ENCODE measurements around the gene SCAMP4. TPM values are rescaled to one million over a fixed set of nuclear protein-coding genes. Genes with fewer than 3 reads are reported as not detected.
A peak's percentile ranks its signal among the peaks of the same experiment; 100 is the strongest.

The SCAMP4 gene
- 12.7 and 13.3 TPM in 2 replicates for polyA plus RNA-seq
- polyA minus RNA-seq = 15.4 and 23.6 TPM in 2 replicates

GRCh38 chr19:1905110-1905862 is at the start of gene SCAMP4, which contains the start of gene ADAT3:
TSS of gene SCAMP4 (plus strand) at chr19:1905399. CDS start at chr19:1915020, 9,621 bp downstream.
TSS of gene ADAT3 (plus strand) at chr19:1905399. CDS start at chr19:1912048, 6,649 bp downstream.
- no peaks in the 10 kb centered on the region for H3K36me3 ChIP-seq (ENCODE audit: insufficient read depth, low read length)
- H3F3A ChIP-seq (ENCODE audit: insufficient read depth, low read length, poor library complexity, severe bottlenecking) = no peaks in the 10 kb centered on the region
- no peaks in the 10 kb centered on the region for H4K20me1 ChIP-seq (ENCODE audit: insufficient read depth)
- H3K9ac ChIP-seq (ENCODE audit: low read length) = peak within 1 kb of the TSS; percentile 85
- H3K9me3 ChIP-seq (ENCODE audit: low read length) = no peaks in the 10 kb centered on the region
- no peaks in the 10 kb centered on the region for H3K9me2 ChIP-seq (ENCODE audit: insufficient read depth, low read length)
- peaks cover 12% of the 10 kb centered on the region for H3K79me2 ChIP-seq (replicated peaks; ENCODE audit: insufficient read depth, low read length)
- peak within 1 kb of the TSS; percentile 93 for H3K27ac ChIP-seq (ENCODE audit: low read length)
- peak within 1 kb of the TSS; percentile 69 for H3K4me2 ChIP-seq (ENCODE audit: low read length)
- H3K4me3 ChIP-seq (ENCODE audit: low read length) = peak within 1 kb of the TSS; percentile 67
- no peaks in the 10 kb centered on the region for H3K27me3 ChIP-seq (ENCODE audit: insufficient read depth, low read depth, low read length)
- H2AFZ ChIP-seq (ENCODE audit: low read depth, low read length) = peak within 1 kb of the TSS; percentile 62
- peak; percentile 93 for TF ChIP-seq POLR2AphosphoS5 (IDR thresholded peaks at IDR 0.05)
- TF ChIP-seq MXI1 (conservative IDR thresholded peaks at IDR 0.05; ENCODE audit: poor library complexity, severe bottlenecking) = peak; percentile 78
- TF ChIP-seq SMC3 (conservative IDR thresholded peaks at IDR 0.05; ENCODE audit: poor library complexity) = peak; percentile 50
- TF ChIP-seq REST (IDR thresholded peaks at IDR 0.05; ENCODE audit: borderline replicate concordance) = no peak
- peak; percentile 18 for TF ChIP-seq CTCF (IDR thresholded peaks at IDR 0.05; ENCODE audit: poor library complexity, severe bottlenecking)
- peak; percentile 26 for TF ChIP-seq RAD21 (conservative IDR thresholded peaks at IDR 0.05)
- TF ChIP-seq EP300 (conservative IDR thresholded peaks at IDR 0.05; ENCODE audit: poor library complexity, severe bottlenecking) = no peak
- no peak for TF ChIP-seq TAF1 (IDR thresholded peaks at IDR 0.05; ENCODE audit: low read depth)
- TF ChIP-seq EZH2 (IDR thresholded peaks at IDR 0.05; ENCODE audit: borderline replicate concordance, insufficient read depth, low read length, poor library complexity, severe bottlenecking) = no peak

- Histone ChIP-seq H3K36me3 (ENCODE audit: insufficient read depth, low read length) (no peaks in the 10 kb centered on the region), H3K79me2 (replicated peaks; ENCODE audit: insufficient read depth, low read length) (no peaks in the 10 kb centered on the region), H3K27ac (ENCODE audit: low read length) (no peak overlapping the region), H4K20me1 (ENCODE audit: insufficient read depth) (no peaks in the 10 kb centered on the region), H3K9me3 (ENCODE audit: low read length) (no peaks in the 10 kb centered on the region), H2AFZ (ENCODE audit: low read depth, low read length) (no peak overlapping the region), H3K27me3 (ENCODE audit: insufficient read depth, low read depth, low read length) (peaks cover 8% of the 10 kb centered on the region), H3F3A (ENCODE audit: insufficient read depth, low read length, poor library complexity, severe bottlenecking) (no peaks in the 10 kb centered on the region), H3K9me2 (ENCODE audit: insufficient read depth, low read length) (no peaks in the 10 kb centered on the region), H3K4me3 (ENCODE audit: low read length) (no peak overlapping the region), H3K4me2 (ENCODE audit: low read length) (no peak overlapping the region), H3K9ac (ENCODE audit: low read length) (no peak overlapping the region)
- TF ChIP-seq POLR2AphosphoS5 (IDR thresholded peaks at IDR 0.05) = no peak
- TF ChIP-seq MXI1 (conservative IDR thresholded peaks at IDR 0.05; ENCODE audit: poor library complexity, severe bottlenecking) = no peak
- no peak for TF ChIP-seq CTCF (IDR thresholded peaks at IDR 0.05; ENCODE audit: poor library complexity, severe bottlenecking)
- no peak for TF ChIP-seq TAF1 (IDR thresholded peaks at IDR 0.05; ENCODE audit: low read depth)
- no peak for TF ChIP-seq EZH2 (IDR thresholded peaks at IDR 0.05; ENCODE audit: borderline replicate concordance, insufficient read depth, low read length, poor library complexity, severe bottlenecking)
- no peak for TF ChIP-seq REST (IDR thresholded peaks at IDR 0.05; ENCODE audit: borderline replicate concordance)
- no peak for TF ChIP-seq EP300 (conservative IDR thresholded peaks at IDR 0.05; ENCODE audit: poor library complexity, severe bottlenecking)
- TF ChIP-seq RAD21 (conservative IDR thresholded peaks at IDR 0.05) = no peak
- TF ChIP-seq SMC3 (conservative IDR thresholded peaks at IDR 0.05; ENCODE audit: poor library complexity) = no peak
Measured at GRCh38 chr19:1855828-1856255, 49.4 kb upstream of the SCAMP4 start.
